Right kidney (tissue), 9 donors: Measurements from ENCODE around the gene OR2Z1.

Experiments
- DNase-seq: peaks from one replicate; pipeline ENCODE4 v3.0.0-alpha.2; 2016
- long read RNA-seq, 8 donors: transcript quantifications; one replicate each; lab custom pipeline, GENCODE V29; 2026

The OR2Z1 gene
- long read RNA-seq, donor 1 = 0 reads
- long read RNA-seq, donor 2 = 0 reads
- long read RNA-seq, donor 3 = 0 reads
- long read RNA-seq, donor 4 = 0 reads
- long read RNA-seq, donor 5 = 0 reads
- long read RNA-seq, donor 6 = 0 reads
- long read RNA-seq, donor 7 = 0 reads
- long read RNA-seq, donor 8 = 0 reads

GRCh38 chr19:8721334-8721733, at the start of gene OR2Z1:
Gene OR2Z1 (plus strand): TSS chr19:8721634. CDS start chr19:8731029, 9,395 bp downstream.
- no peak for DNase-seq

- no peak for DNase-seq
Observed at GRCh38 chr19:8673276-8673891, 48.0 kb upstream of the OR2Z1 start.

GRCh38 chr19:8675066-8675465, 46.4 kb upstream of the OR2Z1 start:
- DNase-seq = no peak

GRCh38 chr19:8678244-8678807, 43.1 kb upstream of the OR2Z1 start:
- DNase-seq = no peak

- DNase-seq = no peak
Observed at GRCh38 chr19:8680676-8681344, 40.6 kb upstream of the OR2Z1 start.

- DNase-seq = no peak
Observed at GRCh38 chr19:8681345-8682029, 39.9 kb upstream of the OR2Z1 start.

- no peak for DNase-seq
Observed at GRCh38 chr19:8682472-8682871, 39.0 kb upstream of the OR2Z1 start.

GRCh38 chr19:8682931-8683330, 38.5 kb upstream of the OR2Z1 start:
- no peak for DNase-seq

- DNase-seq = no peak
Observed at GRCh38 chr19:8684001-8684902, 37.2 kb upstream of the OR2Z1 start.

- DNase-seq = no peak
Observed at GRCh38 chr19:8686549-8686948, 34.9 kb upstream of the OR2Z1 start.

GRCh38 chr19:8688930-8689329, 32.5 kb upstream of the OR2Z1 start:
- DNase-seq = no peak

- no peak for DNase-seq
Observed at GRCh38 chr19:8690753-8691539, 30.5 kb upstream of the OR2Z1 start.

- DNase-seq = no peak
Observed at GRCh38 chr19:8695501-8695900, 25.9 kb upstream of the OR2Z1 start.

- DNase-seq = no peak
Observed at GRCh38 chr19:8695911-8696310, 25.5 kb upstream of the OR2Z1 start.

GRCh38 chr19:8696993-8697392, 24.4 kb upstream of the OR2Z1 start:
- no peak for DNase-seq

GRCh38 chr19:8697671-8698432, 23.6 kb upstream of the OR2Z1 start:
- no peak for DNase-seq

- DNase-seq = no peak
Observed at GRCh38 chr19:8698433-8699063, 22.9 kb upstream of the OR2Z1 start, which contains the start of gene ACTL9. Gene ACTL9 (minus strand): TSS chr19:8698795. CDS start chr19:8698701, 94 bp downstream.

GRCh38 chr19:8699908-8700307, 21.5 kb upstream of the OR2Z1 start:
- no peak for DNase-seq

- no peak for DNase-seq
Observed at GRCh38 chr19:8700956-8701355, 20.5 kb upstream of the OR2Z1 start.

- DNase-seq = no peak
Observed at GRCh38 chr19:8702350-8702749, 19.1 kb upstream of the OR2Z1 start.
